SKM-1 treated with dmso at 0.1 percent for 144 hours (cell line): ENCODE data around the gene SMOC2.

Experiments used
- DNase-seq: peaks from one replicate; lab custom pipeline; 2025; ENCODE audit not compliant: unreplicated experiment; lab: John Stamatoyannopoulos, UW

Gene SMOC2

DNA sequence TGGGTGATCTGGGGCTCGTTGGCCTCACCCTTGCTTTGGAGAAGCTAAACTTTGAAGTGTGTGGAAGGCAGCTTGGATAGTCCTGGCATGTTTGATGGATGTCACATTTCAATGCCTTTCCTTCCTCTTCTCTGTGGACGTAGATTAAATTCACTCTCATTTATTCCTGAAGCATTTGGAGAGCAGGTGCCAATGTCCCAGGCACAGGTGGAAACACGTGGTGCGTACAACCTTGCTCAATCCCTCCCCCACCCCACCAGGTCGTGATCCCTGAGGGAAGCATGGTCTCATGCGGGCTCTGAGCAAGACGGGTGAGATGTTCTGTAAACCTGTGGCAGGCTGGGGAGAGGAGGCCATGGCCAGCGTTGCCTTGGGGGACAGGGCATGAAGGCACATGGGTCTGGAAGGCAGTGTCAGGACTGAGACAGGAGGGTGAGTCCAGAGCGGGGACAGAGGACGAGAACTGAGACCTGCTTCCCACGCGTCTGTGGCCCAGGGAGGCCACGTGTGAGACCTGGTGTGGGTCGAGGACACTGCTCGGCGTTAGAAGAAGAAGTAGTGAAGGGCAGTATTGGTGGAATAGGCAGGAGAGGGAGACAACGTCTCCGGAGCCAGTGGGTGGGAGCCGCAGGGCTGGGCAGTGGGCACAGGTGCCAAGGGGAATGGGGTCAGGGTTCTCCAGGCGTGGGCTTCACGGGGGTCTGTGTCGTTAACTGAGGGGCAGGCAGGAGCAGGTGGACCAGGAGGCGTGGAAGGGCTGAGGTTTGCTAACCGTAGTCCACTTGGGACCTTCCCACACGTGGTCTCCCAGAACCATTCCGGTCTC lies 34.4 kb downstream of the SMOC2 start:
- DNase-seq: no peak

GRCh38 chr6:168479421-168479820 lies 38.4 kb downstream of the SMOC2 start:
- no peak for DNase-seq

GRCh38 chr6:168480481-168480880 lies 39.5 kb downstream of the SMOC2 start:
- DNase-seq: no peak

DNA sequence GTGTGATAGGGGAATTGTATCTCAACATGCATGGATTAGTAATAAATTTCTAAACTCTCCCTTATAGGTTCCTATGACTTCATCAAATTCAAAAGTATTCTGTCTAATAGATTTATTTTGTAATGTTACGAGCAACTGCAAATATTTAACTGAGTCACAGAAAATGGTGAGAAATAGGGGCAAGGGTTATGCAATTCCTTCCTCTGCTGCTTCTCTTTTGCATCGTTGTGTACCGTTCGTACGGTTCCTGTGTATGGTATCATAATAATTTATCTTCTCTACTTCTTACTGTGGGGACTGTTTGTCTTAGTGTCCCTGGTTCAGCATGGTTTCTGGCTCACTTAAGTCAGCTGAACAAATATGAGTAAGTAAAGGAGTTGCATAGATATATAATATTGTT lies 44.8 kb downstream of the SMOC2 start:
- DNase-seq: no peak

DNA sequence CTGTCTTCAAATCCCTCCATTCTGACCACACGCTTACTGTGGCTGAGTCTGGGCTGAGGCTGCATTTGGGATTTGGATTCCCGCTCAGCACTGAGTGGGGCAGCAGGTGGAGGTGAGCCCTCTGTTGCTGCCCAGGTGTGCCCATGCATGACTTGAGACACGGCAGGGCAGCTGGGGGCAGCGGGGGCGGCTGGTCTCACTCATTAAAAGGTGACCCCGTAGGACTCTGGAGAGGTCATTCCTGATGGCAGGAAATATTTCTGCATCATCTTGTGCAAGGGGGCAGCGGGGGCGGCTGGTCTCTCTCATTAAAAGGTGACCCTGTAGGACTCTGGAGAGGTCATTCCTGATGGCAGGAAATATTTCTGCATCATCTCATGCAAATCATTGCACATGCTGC lies 49.8 kb downstream of the SMOC2 start:
- DNase-seq: no peak

DNA sequence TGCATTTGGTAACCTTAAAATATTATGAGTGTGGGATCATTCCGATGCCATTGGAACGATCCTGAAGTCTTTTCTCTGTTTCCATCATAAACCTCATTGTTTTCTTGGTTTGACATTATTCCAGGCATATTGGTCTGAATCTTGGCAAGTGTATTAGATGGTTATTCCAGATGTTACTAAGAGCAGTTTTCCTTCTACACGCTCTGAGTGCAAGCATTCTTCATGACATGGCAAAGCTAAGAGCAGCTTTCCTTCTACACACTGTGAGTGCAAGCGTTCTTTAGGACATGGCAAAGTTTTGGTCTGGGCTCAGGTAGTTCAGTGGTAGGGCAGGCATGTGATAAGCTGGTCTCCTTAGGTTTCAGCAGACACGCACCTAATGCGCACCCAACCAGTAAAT lies 53.0 kb downstream of the SMOC2 start:
- no peak for DNase-seq

- no peak for DNase-seq
Observed at GRCh38 chr6:168494726-168495125, 53.7 kb downstream of the SMOC2 start.

DNA sequence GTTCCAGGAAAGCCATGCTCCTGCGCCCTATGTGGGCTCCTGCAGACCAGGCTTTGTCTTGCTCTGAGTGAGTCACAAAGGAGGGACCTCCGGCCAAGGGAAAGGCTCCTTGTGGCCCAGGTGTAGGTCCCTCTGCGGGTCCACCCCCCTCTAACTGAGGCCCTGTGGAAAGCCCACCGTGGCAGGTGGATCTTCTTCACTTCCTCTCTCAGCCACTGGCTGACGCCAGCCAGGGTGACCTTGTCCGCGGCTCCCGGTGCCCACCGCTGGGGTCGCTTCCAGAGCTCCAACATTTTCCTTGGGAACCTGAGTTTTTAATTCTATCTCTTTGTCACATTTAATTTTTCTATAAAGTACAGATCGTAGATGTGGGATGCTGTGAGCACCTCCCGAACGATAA lies 54.1 kb downstream of the SMOC2 start:
- no peak for DNase-seq

GRCh38 chr6:168495636-168496035 lies 54.7 kb downstream of the SMOC2 start:
- no peak for DNase-seq

DNA sequence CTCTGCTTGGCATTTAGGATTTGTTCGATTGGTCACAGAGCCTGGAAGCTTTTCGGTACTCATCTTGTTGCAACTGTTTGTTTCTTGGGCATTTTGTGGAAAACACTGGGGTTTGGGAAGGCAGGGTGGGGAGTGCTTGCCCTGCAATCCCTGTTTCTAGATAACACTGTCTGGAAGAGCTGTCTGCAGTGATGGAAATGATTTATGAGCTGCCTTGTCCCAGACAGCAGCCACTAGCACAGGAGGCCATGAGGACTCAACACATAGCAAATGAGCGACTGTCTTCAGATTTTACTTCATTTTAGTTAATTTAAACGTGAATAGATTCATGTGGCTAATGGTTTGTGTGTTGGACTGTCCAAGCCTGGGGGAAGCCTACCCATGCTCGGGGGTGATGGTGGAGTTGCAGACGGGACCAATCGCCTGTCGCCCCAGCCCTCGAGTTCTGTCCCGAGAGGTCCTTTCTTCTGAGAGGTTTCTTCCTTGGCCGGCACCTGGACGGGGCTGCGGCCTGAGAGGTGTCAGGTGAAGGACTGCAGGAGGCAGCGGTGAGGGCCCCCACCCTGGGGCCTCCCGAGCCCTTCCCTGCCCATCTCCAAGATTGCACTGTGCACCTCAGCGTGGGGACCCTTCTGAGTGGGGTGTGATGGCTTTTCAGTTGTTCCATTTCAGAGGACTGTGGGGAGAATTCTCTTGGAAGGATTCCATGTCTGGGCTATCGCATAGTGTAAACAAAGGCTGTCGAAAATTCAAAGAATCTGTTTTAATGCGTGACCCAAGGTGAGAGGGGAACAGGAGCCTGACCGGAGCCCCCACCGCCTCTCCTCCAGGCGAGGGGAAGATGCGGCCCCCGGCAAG lies 55.4 kb downstream of the SMOC2 start:
- no peak for DNase-seq

DNA sequence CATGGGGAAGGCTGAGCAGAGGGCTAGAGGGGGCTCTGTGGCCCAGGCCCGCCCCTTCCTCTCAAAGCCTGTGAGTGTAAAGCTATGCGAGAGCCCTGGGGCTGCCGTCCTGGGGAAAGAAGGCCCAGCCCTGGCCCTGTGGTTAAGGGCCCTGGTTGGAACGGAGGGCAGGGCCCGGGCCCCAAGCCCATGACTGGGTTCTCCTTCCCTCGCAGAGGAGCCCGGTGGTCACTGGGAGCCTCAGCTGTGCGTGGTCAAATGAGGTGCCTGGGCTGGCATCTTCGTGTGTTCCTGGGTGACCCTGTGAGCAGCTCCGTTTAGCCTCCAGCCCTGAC lies 56.0 kb downstream of the SMOC2 start:
- peak; percentile 100 for DNase-seq

DNA sequence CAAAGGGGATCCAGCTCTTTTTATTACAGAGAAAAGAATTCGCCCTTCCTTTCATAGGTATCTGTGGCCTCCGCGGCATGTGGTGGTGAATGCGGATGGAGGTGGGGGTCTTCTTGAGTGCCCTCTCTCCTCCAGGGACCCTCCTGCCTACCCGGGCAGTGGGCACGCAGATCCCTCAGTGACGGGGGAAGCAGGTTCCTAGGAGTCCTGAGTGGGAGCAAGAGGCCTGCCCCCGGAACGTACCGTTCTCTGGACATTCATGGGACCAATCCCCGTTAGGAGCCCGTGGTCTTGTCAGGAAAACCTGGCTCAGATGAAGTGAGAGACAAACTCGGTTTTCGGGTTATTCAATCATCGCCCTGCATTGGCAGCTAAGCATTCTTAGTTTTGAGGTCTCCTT lies 56.4 kb downstream of the SMOC2 start:
- DNase-seq: no peak

DNA sequence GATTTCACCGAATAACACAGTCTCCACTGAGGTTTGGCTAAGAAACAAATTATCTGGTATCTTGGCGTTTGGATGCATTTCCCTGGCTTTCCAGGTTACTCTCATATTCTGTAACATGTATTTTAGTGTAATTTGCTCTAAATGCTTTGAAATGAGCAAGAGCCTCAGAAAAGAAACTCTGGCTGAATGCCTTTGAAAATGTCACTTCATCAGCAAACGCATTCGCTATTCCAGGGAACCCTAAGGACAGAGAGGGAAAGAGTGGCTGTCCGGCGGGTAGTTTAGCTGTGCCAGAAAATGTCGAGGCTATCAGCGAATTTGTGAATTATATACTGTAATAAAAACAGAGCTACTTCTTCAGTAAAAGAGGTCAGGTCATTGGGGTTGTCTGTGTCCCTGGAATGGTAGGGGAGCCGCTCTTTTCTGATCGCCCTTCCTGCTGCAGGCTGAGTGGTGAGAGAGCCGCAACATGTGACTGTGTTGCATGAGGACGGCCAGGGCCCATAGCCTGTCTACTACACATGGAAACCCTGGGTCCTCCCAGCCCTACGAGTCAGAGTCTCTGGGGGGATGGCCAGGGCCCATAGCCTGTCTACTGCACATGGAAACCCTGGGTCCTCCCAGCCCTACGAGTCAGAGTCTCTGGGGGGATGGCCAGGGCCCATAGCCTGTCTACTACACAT lies 57.3 kb downstream of the SMOC2 start:
- DNase-seq: no peak

DNA sequence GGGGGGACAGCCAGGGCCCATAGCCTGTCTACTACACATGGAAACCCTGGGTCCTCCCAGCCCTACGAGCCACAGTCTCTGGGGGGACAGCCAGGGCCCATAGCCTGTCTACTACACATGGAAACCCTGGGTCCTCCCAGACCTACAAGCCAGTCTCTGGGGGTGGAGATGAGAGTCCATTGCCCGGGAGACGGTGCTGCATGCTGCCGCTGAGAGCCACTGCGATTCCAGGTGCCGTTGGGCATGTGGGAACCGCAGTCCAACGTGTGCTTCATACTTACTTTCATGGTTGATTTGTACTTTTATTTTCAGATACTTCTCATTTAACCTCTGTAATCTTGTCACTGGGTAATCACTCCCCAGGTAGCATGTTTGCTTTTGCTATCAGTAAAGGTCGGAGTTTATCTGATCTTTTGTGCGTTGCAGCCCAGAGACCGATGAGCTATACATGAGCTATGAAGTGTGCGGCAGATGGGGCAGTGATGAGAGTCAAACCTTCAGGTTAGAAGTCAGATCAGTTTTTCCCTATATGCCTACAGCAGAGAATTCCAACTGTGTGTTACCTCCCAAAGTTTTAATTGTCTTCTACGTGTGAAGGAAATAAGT lies 58.2 kb downstream of the SMOC2 start:
- DNase-seq: no peak

GRCh38 chr6:168500519-168500918 lies 59.5 kb downstream of the SMOC2 start:
- no peak for DNase-seq

- DNase-seq: no peak
Observed at GRCh38 chr6:168501561-168501960, 60.6 kb downstream of the SMOC2 start.

DNA sequence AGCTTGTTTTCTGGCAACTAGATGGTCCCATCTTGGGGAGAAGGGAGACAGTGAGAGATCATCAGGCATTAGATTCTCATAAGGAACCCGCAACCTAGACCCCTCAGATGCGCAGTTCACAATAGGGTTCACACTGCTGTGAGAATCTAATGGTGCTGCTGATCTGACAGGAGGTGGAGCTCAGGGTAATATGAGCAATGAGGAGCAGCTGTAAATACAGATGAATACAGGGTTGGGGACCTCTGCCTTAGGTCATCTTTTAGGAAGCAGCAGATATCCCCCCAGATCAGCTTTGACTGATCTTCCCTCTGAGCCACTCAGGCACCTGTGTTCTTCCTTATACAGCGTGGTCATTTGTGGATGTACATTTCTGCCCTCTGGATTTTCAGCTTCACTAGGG lies 63.4 kb downstream of the SMOC2 start:
- no peak for DNase-seq

DNA sequence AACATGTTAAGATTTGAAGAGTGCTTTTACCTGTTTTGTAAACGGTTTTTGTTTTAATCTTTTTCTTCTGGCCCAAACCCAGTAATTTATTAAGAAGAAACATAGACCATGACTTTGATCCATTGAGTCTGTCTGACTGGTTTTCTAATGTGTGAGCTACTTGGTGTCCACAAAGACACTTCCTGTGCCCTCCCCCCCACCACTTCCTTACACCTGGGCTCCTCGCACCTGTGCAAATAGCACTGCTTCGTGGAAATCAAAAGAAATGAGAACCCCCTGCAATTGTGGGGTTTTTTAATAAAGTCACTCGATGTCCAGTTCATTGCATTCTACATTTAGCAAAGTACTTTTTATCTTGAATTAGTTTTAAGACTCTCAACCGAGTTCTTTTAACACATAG lies 65.5 kb downstream of the SMOC2 start:
- no peak for DNase-seq

- no peak for DNase-seq
Observed at GRCh38 chr6:168507297-168507696, 66.3 kb downstream of the SMOC2 start.

GRCh38 chr6:168507730-168508129 lies 66.7 kb downstream of the SMOC2 start:
- DNase-seq: no peak

DNA sequence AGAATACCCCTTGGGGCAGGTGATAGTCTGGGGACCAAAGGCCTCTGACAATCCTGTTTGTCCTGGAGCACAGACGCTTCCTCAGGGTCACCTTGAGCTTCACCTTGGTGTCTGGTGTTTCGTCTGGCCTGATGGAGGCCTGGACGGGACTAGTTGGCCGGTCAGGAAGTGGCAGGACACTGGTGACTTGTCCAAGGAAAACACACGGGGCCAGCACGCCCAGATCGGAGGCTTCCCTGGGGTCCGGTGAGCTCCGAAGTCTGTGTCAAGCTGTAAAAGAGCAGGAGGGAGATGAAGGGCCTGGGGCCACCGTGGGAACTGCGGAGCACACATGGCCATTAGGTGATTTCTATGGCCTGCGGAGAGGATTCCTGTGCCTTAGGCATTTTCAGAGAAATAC lies 67.9 kb downstream of the SMOC2 start:
- DNase-seq: no peak
